Measurements from ENCODE around the gene ZNF831.

Gene ZNF831

GRCh38 chr20:59191756-59192532 is 28.3 kb downstream of the ZNF831 start:
- H3K27me3 Mint-ChIP-seq: no peaks in the 10 kb centered on the region
- H3K9me3 Mint-ChIP-seq: no peaks in the 10 kb centered on the region
- no peak for ATAC-seq
- H3K4me1 Mint-ChIP-seq: no peaks in the 10 kb centered on the region
- H3K36me3 Mint-ChIP-seq (ENCODE audit: low read depth): peaks cover 2% of the 10 kb centered on the region
- no peak for DNase-seq
- no peak overlapping the region for H3K27ac Mint-ChIP-seq
- no peak overlapping the region for H3K4me3 Mint-ChIP-seq

- Mint-ChIP-seq H3K4me1 (no peaks in the 10 kb centered on the region), H3K27ac (no peak overlapping the region), H3K4me3 (no peak overlapping the region), H3K27me3 (no peaks in the 10 kb centered on the region), H3K9me3 (no peaks in the 10 kb centered on the region), H3K36me3 (ENCODE audit: low read depth) (peaks cover 2% of the 10 kb centered on the region)
- ATAC-seq: no peak
- DNase-seq: no peak
Measured at GRCh38 chr20:59192533-59192896, 28.9 kb downstream of the ZNF831 start.

GRCh38 chr20:59193325-59193724 is 29.7 kb downstream of the ZNF831 start:
- Mint-ChIP-seq H3K27ac (no peak overlapping the region), H3K27me3 (no peaks in the 10 kb centered on the region)

GRCh38 chr20:59194023-59194935 is 30.7 kb downstream of the ZNF831 start:
- Mint-ChIP-seq H3K36me3 (ENCODE audit: low read depth) (peaks cover 7% of the 10 kb centered on the region), H3K4me1 (no peaks in the 10 kb centered on the region), H3K27ac (no peak overlapping the region), H3K27me3 (no peaks in the 10 kb centered on the region), H3K4me3 (no peak overlapping the region), H3K9me3 (peaks cover 5% of the 10 kb centered on the region)
- no peak for DNase-seq
- ATAC-seq: no peak

More at GRCh38 chr20:59193325-59193724, 29.7 kb downstream of the ZNF831 start:
- ATAC-seq (no peak), DNase-seq (no peak)
- Mint-ChIP-seq H3K4me1 (no peaks in the 10 kb centered on the region), H3K4me3 (no peak overlapping the region), H3K36me3 (ENCODE audit: low read depth) (peaks cover under 1% of the 10 kb centered on the region), H3K9me3 (no peaks in the 10 kb centered on the region)

- Mint-ChIP-seq H3K9me3 (peaks cover 12% of the 10 kb centered on the region), H3K4me3 (no peak overlapping the region), H3K4me1 (no peaks in the 10 kb centered on the region), H3K36me3 (ENCODE audit: low read depth) (peaks cover 15% of the 10 kb centered on the region), H3K27ac (no peak overlapping the region), H3K27me3 (no peaks in the 10 kb centered on the region)
- ATAC-seq (no peak), DNase-seq (no peak)
Measured at GRCh38 chr20:59195316-59195993, 31.8 kb downstream of the ZNF831 start.

- DNase-seq: no peak
- Mint-ChIP-seq H3K27me3 (no peaks in the 10 kb centered on the region), H3K36me3 (ENCODE audit: low read depth) (peaks cover 16% of the 10 kb centered on the region), H3K9me3 (peaks cover 7% of the 10 kb centered on the region), H3K4me3 (no peak overlapping the region), H3K4me1 (peaks cover 25% of the 10 kb centered on the region), H3K27ac (no peak overlapping the region)
- ATAC-seq: no peak
Measured at GRCh38 chr20:59204165-59204894, 40.7 kb downstream of the ZNF831 start.

- H3K36me3 Mint-ChIP-seq (ENCODE audit: low read depth): peaks cover 10% of the 10 kb centered on the region
- no peaks in the 10 kb centered on the region for H3K27me3 Mint-ChIP-seq
- no peak overlapping the region for H3K27ac Mint-ChIP-seq
- ATAC-seq: no peak
- H3K4me1 Mint-ChIP-seq: peaks cover 25% of the 10 kb centered on the region
- H3K4me3 Mint-ChIP-seq: no peak overlapping the region
- H3K9me3 Mint-ChIP-seq: peaks cover 1% of the 10 kb centered on the region
- DNase-seq: no peak
Measured at GRCh38 chr20:59205044-59205443, 41.4 kb downstream of the ZNF831 start.

GRCh38 chr20:59207235-59207634 is 43.6 kb downstream of the ZNF831 start:
- no peak for DNase-seq
- peak; percentile 38 for ATAC-seq

GRCh38 chr20:59207742-59208357 is 44.2 kb downstream of the ZNF831 start:
- no peaks in the 10 kb centered on the region for H3K9me3 Mint-ChIP-seq
- no peak overlapping the region for H3K27ac Mint-ChIP-seq
- no peaks in the 10 kb centered on the region for H3K27me3 Mint-ChIP-seq
- no peaks in the 10 kb centered on the region for H3K36me3 Mint-ChIP-seq (ENCODE audit: low read depth)
- ATAC-seq: peak; percentile 91
- peaks cover 25% of the 10 kb centered on the region for H3K4me1 Mint-ChIP-seq
- peak; percentile 85 for DNase-seq
- H3K4me3 Mint-ChIP-seq: no peak overlapping the region

More at GRCh38 chr20:59207235-59207634, 43.6 kb downstream of the ZNF831 start:
- no peak overlapping the region for H3K27ac Mint-ChIP-seq
- H3K4me1 Mint-ChIP-seq: peaks cover 25% of the 10 kb centered on the region
- no peak overlapping the region for H3K4me3 Mint-ChIP-seq
- H3K9me3 Mint-ChIP-seq: no peaks in the 10 kb centered on the region
- H3K36me3 Mint-ChIP-seq (ENCODE audit: low read depth): no peaks in the 10 kb centered on the region
- no peaks in the 10 kb centered on the region for H3K27me3 Mint-ChIP-seq

- no peaks in the 10 kb centered on the region for H3K27me3 Mint-ChIP-seq
- H3K27ac Mint-ChIP-seq: no peak overlapping the region
- ATAC-seq (no peak), DNase-seq (no peak)
- H3K4me1 Mint-ChIP-seq: peaks cover 18% of the 10 kb centered on the region
- no peak overlapping the region for H3K4me3 Mint-ChIP-seq
- H3K36me3 Mint-ChIP-seq (ENCODE audit: low read depth): peaks cover 5% of the 10 kb centered on the region
- H3K9me3 Mint-ChIP-seq: no peaks in the 10 kb centered on the region
Measured at GRCh38 chr20:59210186-59210585, 46.6 kb downstream of the ZNF831 start.

GRCh38 chr20:59211208-59211765 is 47.7 kb downstream of the ZNF831 start:
- Mint-ChIP-seq H3K36me3 (ENCODE audit: low read depth) (peaks cover 5% of the 10 kb centered on the region), H3K27me3 (no peaks in the 10 kb centered on the region), H3K9me3 (no peaks in the 10 kb centered on the region), H3K4me1 (peaks cover 14% of the 10 kb centered on the region), H3K27ac (no peak overlapping the region), H3K4me3 (no peak overlapping the region)
- DNase-seq: no peak
- ATAC-seq: no peak

GRCh38 chr20:59214073-59214472 is 50.5 kb downstream of the ZNF831 start:
- H3K4me1 Mint-ChIP-seq: no peaks in the 10 kb centered on the region
- no peak overlapping the region for H3K27ac Mint-ChIP-seq
- no peak for ATAC-seq
- H3K4me3 Mint-ChIP-seq: no peak overlapping the region
- H3K27me3 Mint-ChIP-seq: no peaks in the 10 kb centered on the region
- DNase-seq: no peak
- peaks cover 9% of the 10 kb centered on the region for H3K36me3 Mint-ChIP-seq (ENCODE audit: low read depth)
- no peaks in the 10 kb centered on the region for H3K9me3 Mint-ChIP-seq

- H3K36me3 Mint-ChIP-seq (ENCODE audit: low read depth): peaks cover 9% of the 10 kb centered on the region
- no peak overlapping the region for H3K4me3 Mint-ChIP-seq
- H3K27ac Mint-ChIP-seq: no peak overlapping the region
- DNase-seq (no peak), ATAC-seq (no peak)
- no peaks in the 10 kb centered on the region for H3K27me3 Mint-ChIP-seq
- H3K9me3 Mint-ChIP-seq: no peaks in the 10 kb centered on the region
- no peaks in the 10 kb centered on the region for H3K4me1 Mint-ChIP-seq
Measured at GRCh38 chr20:59214606-59215547, 51.3 kb downstream of the ZNF831 start.

Data from activated naive CD8-positive, alpha-beta T cell treated with anti-CD3 and anti-CD28 coated beads, Interleukin-2, amount 50 U/mL, for 24 hours (primary cell).